ENCODE measurements around the gene MAPKAPK3. TPM values are rescaled to one million over a fixed set of nuclear protein-coding genes. Genes with fewer than 3 reads are reported as not detected.

Gene MAPKAPK3
- total and polyA plus RNA-seq, 8 donors, result 15.8 to 30.6 (median 23.1) TPM

- peak overlapping the region in 2 of 4 donors; percentile 34 to 80 for H3K27ac ChIP-seq
- DNase-seq (peak in 1 of 6 donors; percentile 48), FAIRE-seq (no peak), ATAC-seq (no peak)
- H3K36me3 ChIP-seq, result peaks cover 0 to 20% (median 12%) of the 10 kb centered on the region in 3 donors
- intact Hi-C loops (cut with DNase I), result no loop called here
- H3K9me3 ChIP-seq, result no peaks in the 10 kb centered on the region
- H3K4me3 ChIP-seq, result peak overlapping the region in 3 of 4 donors; percentile 77 to 85 (median 80)
- H3K4me1 ChIP-seq, result peaks cover 28 to 64% (median 30%) of the 10 kb centered on the region in 3 donors
- TF ChIP-seq CTCF (IDR thresholded peaks at IDR 0.05), result no peak
- no peaks in the 10 kb centered on the region for H3K27me3 ChIP-seq
- 86% methylated on average over 3 of the region's 3 CpGs for WGBS, 2 donors
Observed at GRCh38 chr3:50609763-50610085, 7.2 kb upstream of the MAPKAPK3 start.

DNA sequence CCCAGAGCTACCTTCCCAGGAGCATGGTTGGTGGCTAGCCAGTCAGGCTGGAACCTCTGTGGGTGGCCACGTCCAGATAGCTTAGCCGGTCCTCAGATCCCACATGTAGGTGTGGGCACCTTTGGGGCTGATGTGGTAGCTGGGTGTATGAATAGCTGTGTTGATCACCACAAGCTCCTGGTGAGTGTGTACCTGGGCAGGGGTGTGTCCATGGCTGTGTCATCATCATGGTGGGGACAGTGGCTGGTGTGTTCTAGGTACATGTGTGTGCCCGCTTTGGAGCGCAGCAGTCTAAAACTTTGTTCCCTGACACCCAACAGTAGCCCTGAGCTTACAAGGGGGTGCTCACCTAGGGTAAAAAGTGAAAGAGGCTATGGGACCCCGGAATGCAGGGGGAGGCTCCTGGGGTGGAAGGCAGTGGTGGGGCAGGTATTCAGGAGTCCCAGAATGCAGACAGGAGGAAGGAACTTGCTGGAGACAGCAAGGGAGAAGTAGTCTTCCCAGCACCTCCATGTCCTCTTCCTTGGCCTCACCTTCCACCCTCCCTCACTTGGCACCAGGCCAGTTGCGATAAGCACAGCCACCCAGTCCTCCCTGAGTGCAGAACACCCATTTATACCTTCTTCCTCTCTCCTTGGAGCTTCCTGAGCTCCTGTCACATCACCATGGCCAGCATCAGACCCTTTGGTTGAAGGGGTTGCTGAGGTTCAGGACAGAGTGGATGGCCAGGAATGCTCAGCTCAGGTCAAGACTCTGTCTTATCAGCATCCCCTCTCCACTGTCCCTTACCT, 6.6 kb upstream of the MAPKAPK3 start:
- peaks cover 23 to 58% (median 24%) of the 10 kb centered on the region in 3 donors for H3K4me1 ChIP-seq
- WGBS, 2 donors, result 52 to 62% methylated on average over 6 of the region's 6 CpGs
- ATAC-seq (peak; percentile 12 to 42 (median 22)), DNase-seq (peak; percentile 72 to 92 (median 82)), FAIRE-seq (no peak)
- H3K27ac ChIP-seq, result peak overlapping the region in 3 of 4 donors; percentile 73 to 88 (median 80)
- no peaks in the 10 kb centered on the region for H3K27me3 ChIP-seq
- TF ChIP-seq CTCF (IDR thresholded peaks at IDR 0.05), result no peak
- intact Hi-C loops (cut with DNase I), result no loop called here
- no peaks in the 10 kb centered on the region for H3K9me3 ChIP-seq
- peak overlapping the region; percentile 77 to 90 (median 82) for H3K4me3 ChIP-seq
- H3K36me3 ChIP-seq, result peaks cover 0 to 20% (median 12%) of the 10 kb centered on the region in 3 donors

GRCh38 chr3:50610992-50611463, 5.9 kb upstream of the MAPKAPK3 start:
- intact Hi-C loops (cut with DNase I), result no loop called here
- DNase-seq (peak in 1 of 6 donors; percentile 76), ATAC-seq (peak in 1 of 4 donors; percentile 0), FAIRE-seq (no peak)
- H3K9me3 ChIP-seq, result no peaks in the 10 kb centered on the region
- peaks cover 16 to 51% (median 17%) of the 10 kb centered on the region in 3 donors for H3K4me1 ChIP-seq
- WGBS, 2 donors, result 6 to 10% methylated on average over 9 to 10 of the region's 10 CpGs
- TF ChIP-seq CTCF (IDR thresholded peaks at IDR 0.05), result no peak
- no peaks in the 10 kb centered on the region for H3K27me3 ChIP-seq
- peak overlapping the region; percentile 65 to 88 (median 76) for H3K27ac ChIP-seq
- peaks cover 0 to 20% (median 12%) of the 10 kb centered on the region in 3 donors for H3K36me3 ChIP-seq
- peak overlapping the region; percentile 77 to 90 (median 82) for H3K4me3 ChIP-seq

GRCh38 chr3:50611464-50612233, 5.3 kb upstream of the MAPKAPK3 start, which contains the start of gene CISH:
Gene CISH, minus strand, starts transcription at chr3:50611774. Its CDS starts 124 bp downstream, at chr3:50611650.
- FAIRE-seq (no peak), DNase-seq (peak; percentile 96 to 98 (median 97)), ATAC-seq (peak; percentile 70 to 79 (median 76))
- Histone ChIP-seq H3K27me3 (no peaks in the 10 kb centered on the region), H3K27ac (peak within 1 kb of the TSS; percentile 65 to 88 (median 76)), H3K4me1 (peaks cover 10 to 45% (median 14%) of the 10 kb centered on the region in 3 donors), H3K9me3 (no peaks in the 10 kb centered on the region), H3K4me3 (peak within 1 kb of the TSS; percentile 77 to 90 (median 82)), H3K36me3 (peaks cover 0 to 13% (median 12%) of the 10 kb centered on the region in 3 donors)
- intact Hi-C loops (cut with DNase I), result loop anchor here in 1 of 3 donors (2.0 kb wide), 1 partner anchor 41 kb away; no protein-coding TSS in a partner anchor
- no peak for TF ChIP-seq CTCF (IDR thresholded peaks at IDR 0.05)
- WGBS, 2 donors, result 0 to 1% methylated on average over 56 to 75 of the region's 75 CpGs
